Measurements from ENCODE around the gene MYO10.

Gene MYO10

DNA sequence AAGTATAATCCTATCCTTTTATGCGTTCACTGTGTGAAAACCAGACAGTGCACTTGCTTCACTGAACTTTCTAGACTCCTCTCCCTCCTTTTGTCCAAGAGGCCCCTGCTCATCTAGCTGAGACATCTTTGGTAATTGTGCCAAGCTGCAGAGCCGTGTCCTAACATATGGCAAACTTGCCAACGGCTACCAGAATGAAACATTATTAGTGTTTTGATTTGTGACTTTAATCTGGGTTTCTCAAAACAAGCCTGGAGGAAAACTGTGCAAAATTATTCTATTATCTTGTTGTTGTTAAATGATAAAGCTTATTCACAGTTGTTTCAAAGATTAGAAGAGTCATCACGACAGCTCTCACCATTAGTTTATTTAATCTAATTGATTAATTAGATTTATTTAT lies 240.3 kb downstream of the MYO10 start:
- no peak for DNase-seq

DNA sequence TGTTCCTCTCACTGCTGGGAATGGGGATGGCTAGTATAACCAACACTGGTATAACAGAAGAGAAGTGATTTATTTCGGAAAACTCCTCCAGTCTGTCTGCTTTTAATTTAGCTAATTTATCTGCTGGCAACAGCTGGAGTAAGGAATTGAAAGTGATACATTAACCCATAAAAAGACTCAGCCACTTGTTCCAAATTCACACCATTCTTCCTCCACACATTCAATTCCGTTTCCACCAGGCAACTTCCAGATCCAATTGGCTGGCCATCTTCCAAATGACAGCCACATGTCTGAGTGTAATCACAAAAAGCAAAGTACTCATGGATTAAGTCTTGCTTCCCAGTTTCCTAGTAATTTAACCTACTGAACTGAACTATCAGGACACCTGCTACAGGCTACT lies 242.2 kb downstream of the MYO10 start:
- no peak for DNase-seq

DNA sequence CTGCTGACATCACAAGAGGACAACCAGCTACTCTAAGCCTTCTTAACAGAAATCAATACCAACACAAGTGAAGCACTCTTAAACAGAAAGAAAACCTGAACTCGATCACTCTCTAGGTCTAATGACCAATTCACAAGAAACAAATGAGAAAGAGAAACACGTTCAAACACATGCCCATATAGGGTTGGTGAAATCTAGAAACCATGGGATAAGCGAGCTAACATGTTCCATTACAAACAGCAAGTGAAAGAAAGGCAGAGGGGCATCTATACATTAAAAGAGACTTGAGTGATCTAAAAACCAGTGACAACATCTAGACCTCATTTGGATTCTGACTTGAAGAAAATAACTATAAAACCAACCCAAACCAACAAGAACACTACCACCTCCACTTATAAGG lies 244.4 kb downstream of the MYO10 start:
- no peak for DNase-seq

DNA sequence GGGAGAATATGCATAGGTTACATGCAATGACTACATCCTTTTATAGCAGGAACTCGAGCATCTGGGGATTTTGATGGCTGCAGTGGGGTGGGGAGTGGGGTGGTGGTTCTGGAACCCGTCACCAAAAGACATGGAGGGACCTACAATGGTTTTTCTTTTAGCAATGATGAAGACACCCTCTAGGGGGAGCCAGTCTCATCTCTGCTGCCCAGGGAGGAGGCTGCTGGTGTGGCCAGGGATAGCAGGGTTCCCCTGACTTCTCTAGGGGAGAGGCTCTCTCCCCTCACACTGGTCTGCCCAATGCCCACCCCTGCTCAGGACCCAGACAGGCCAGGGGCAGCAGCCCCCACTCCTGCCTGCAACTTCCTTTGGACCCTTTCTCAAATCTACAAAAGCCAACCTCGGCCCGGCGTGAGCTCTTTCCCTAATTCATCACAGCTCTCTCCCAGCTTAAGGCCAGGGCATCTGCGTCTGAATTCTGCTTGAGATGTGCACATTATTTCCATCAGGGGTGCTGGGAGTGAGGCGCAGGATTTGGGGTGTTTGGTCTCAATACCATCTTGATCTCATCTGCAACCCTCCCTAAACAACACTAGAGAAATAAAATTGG lies 245.7 kb downstream of the MYO10 start:
- DNase-seq, result peak; percentile 77

DNA sequence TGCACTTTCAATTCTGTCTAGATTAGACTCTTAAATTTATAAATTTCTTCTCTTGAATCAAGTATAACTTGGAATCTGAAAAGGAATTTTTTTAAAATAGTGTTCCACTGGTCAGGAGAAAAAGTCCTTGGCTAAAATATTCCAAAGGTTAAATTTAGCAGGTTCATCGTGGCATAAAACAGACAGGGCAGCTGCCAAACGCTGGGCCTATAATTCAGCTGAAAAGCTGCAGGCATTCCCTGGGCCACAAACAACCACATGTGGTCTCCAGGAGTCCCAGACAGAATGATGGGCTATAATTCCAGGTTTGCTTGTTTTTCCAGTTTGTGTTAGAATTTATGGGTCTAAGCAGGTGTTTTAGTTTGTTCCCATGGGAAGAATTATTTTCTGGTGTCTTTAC lies 248.2 kb downstream of the MYO10 start:
- DNase-seq, result no peak

DNA sequence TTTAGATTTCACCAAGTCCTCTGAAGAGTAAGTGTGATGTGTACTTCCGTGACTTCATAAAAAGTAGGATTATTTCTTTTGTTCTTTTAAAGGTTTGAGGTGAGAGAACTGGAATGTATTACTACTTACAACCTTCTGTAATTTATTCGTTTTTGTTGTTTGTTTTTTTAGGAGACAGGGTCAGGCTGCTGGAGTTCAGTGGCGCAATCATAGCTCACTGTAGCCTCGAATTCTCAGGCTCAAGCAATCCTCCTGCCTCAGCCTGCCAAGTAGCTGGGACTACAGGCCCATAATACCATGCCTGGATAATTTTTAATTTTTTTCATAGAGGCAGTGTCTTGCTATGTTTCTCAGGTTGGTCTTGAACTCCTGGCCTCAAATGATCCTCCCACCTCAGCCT lies 251.0 kb downstream of the MYO10 start:
- no peak for DNase-seq

DNA sequence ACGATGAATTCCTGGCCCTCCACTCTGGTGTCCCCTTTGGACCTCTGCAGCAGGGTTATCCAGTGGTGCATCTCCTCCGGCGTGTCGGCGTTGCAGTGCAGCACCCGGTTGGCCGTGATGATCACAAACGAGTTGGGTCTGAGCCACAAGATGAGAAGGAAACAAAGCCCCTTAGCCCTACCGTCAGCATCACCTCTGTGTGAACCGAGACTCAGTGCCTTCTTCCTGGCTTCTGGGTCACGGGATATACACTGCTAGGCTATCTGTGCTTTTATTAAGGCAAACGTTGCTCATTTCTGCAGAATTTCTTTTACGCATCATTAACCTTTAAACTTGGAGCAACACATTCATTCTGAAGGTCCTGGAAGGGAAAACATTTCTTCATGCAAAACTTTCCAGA lies 254.2 kb downstream of the MYO10 start:
- no peak for DNase-seq

DNA sequence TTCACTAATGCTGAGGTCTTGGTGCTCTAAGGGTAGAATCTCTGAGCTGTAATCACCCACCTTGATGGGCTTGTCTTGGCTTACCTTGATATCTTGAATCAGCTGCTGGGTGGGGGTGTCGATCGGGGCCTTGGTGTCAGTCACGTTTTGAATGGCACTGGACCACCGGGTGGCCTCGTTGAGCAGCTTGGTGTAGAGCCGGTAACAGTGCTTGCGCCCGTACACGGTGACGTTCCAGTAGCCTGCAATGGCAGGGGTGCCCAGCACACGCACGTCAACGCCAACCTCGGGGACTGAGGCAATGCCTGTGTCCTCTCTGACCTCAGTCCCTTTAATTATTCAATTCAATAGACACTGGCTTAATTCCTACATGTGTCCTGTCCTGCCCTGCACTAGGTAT lies 256.2 kb downstream of the MYO10 start:
- peak; percentile 63 for DNase-seq

DNA sequence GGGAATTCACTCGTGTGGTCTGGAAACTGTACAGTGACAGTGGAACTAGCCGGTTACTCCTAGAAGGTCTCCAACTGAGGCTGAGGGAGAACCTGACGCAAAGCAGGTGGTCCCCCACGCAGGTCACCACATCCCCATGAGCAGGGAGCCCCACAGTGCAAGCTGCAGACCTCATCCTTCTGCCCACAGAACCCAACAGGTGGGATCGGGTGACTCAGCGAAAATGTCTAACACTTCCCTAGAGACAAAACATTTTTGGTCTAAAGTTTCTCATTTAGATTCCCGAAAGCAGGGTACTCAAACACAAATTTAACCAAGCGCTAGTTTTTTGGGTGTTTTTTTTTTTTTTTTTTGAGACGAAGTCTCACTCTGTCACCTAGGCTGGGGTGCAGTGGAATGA lies 256.9 kb downstream of the MYO10 start:
- no peak for DNase-seq

DNA sequence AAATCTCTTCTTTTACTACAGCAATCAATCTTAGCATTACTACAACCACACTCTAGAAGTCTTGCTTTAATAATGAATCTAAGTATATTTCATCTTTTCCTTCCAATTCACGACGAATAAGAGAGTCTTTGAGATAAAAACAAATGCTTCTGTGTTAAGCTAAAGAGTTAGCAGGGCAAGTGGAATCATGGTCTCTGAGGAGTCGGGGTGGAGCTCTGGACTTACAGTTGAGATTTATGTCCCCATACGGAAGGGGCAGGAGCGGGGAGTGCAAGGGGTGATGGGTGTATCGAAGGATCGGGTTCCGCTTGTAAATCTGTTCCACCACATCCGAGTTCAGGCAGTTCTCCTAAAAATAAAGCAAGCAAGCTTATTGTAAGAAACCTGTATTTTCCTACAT lies 260.3 kb downstream of the MYO10 start:
- no peak for DNase-seq

DNA sequence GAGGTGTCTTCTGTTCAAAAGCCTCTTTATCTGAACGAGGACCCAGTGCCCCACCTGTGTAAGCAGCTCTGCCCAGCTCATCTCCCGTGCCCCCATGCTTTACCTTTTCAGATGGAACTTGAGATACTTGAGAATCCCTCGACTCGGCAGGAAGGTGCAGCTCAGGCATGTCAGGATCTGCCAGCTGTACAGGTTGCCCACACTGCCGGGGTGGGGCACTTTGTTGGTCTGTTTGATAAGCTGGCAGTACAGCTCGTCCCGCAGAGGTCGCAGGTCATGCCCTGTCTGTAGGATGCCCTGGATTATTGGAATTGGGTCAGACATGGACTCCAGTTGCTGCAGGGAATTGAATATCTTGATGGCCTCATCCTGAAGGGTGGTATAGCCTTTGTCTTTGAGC lies 261.3 kb downstream of the MYO10 start:
- no peak for DNase-seq

DNA sequence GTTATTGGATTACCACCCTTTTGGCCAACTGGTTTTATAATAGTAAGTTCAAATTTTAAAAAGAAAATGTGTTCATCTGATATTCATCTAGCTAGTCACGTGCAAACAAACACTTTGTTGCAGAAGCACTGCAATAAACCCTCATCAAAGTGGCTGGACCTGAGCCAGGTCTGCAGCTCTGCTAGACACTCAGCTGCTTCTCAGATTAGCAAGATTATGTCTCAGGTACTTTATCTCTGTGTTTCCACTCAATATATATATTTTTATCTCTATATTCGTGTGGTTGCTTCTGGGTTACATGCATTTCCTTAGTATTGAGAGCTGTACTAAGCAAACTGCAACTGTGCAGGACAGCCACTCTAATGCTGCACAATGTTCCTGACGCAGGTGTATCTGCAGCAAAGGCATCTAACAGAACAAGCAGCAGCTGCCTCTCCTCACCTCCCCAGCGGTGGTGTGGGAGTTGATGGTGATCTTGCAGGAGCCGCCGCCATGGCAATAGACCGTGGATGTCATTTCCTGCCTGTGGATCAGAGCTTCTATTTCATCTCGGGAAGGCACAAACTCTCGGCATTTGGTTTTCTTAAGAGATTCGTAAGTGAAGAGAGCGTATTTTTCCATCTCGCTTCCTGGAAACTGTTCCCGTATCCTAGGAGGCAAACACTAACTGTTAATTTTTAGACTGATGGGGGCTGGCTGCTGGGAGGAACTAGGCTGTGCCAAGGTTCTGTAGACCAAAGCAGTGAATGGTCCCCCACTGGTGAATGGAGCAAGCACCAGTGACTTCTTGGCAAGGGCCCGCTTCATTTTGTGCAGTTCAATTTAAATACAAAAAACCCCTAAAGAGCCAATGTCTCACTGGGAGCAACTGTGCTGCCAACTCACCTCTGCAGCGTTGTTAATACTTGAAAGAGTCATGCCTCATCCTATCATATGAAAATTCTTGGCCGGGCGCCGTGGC lies 262.6 kb downstream of the MYO10 start:
- DNase-seq, result no peak

DNA sequence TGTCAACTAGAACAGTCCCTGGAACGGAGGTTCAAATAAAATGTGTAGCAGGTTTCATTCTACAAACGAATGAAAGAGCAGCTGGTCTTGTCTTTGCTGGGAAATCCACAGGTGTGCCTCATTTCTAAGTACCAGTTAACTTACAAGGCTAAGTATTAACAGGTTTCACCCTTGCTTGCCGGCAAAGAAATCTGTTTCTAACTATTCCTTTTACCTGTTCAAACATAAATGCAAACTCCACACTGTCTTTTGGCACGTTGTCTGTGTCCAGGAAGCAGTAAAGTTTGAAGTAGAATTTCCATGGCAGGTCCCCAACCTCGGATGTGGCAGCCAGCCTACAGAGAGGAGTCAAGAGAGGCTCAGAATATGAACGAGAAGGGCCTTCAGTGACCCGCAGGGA lies 264.9 kb downstream of the MYO10 start:
- no peak for DNase-seq

DNA sequence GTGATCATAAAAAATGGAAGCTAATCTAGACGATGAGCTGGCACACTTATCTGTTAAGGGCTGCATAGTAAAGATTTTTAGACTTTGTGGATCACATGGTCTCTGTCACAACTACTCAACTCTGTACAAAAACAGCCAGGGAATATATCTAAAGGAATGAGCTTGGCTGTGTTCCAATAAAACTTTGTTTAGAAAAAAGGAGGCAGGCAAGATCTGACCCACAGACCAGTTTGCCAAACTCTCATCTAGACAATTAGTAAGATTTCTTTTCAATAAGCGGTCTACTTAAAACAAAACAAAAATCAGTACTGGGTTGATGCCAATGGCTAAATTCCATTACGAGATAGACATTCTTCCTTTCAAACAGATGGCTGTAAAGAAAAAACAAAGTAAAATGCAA lies 266.3 kb downstream of the MYO10 start:
- no peak for DNase-seq

DNA sequence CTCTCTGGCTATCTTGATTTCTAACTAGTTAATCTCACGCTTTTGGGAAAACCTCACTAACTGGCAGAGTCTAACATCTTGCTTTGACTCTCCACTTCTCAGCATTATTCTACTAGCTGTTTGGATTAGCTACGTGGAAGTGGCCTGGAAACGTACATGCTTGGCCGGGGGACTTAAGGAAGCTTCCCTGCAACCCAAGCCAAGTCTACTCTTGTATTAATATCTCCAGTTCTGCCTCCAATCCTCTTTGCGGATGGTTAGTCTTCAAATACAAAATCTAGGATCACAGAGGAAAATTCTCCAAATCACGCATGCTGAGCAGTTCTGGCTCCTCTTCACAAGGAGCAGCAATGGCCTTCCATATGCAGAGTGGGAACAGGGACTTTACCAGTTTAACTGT lies 267.5 kb downstream of the MYO10 start:
- DNase-seq, result no peak

DNA sequence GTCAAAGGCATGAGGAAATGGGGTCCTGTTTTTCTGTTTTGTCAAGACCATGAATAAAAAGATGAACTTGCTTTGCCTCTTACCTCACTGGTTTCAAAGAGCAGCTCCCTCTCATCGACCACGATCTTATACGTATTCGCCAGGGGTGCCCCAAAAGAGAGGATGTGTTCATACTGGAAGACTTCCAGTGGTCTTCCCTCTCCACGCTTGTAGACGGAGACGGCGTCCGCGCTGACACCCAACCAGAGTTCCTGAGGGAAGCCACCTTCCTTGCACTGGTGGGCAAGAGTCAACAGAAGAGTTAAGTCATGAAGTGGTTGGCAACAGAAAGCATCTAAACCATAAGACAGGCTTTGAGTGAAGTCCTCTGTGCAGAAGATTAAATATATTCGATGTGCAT lies 267.9 kb downstream of the MYO10 start:
- DNase-seq, result no peak

DNA sequence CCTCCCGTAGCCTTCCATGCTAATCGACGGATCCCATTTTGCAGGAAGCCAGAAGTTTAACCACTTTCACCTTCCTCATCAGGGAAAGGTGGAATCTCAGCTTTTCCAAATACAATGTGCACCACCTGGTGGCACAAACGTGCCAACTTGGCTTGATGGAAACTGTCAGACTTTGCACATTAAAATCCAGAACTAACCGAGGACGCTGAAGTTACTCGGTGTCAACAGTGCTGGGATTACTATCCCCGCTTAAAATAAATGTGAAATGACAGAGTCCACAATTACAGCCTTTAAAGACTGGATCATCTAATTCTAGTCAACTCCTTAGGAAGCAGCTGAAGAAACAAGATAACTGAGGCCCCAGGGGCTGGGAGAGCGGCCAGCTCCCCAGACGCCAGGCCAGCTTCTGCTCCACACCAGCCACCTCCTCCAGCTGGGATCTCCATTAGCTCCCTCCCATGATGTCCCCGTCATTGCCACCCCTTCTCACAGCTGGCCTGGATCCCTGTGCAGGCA lies 269.1 kb downstream of the MYO10 start:
- DNase-seq, result no peak

DNA sequence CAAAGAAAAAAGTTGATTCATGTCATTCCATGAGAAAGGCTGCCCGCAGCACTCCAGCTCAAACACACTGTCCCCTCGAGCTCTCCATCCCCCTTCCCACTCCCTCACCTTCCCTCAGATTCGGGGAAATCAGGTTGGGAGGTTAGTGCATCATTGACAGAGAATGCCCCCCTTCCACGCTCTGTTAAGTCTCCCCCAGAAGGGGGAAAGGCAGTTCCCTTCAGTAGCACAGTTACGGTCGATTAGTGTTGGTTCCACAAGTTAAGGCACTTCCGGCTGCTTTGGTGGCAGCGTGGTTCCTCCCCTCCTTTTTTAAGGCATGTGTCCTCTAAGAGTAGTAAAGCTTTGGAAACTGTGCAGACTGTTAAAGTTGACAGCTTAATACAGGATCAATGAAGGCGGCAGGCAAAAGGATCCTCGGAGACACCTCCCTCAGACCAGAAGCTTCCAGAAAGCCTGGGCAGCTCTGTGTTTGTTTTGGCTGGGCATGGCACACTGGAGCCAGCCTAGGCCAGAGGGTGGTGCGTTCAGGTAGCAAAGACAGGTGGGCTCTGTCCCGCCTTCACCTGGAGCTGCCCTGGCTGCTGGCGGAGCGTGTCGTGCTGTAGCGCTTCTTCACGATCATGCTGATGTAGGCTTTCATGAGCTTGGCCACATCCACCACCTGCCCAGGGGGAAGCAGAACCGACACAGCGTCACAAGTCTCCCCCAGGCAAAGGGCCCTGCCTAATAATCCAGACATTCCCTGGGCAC lies 269.8 kb downstream of the MYO10 start:
- no peak for DNase-seq

DNA sequence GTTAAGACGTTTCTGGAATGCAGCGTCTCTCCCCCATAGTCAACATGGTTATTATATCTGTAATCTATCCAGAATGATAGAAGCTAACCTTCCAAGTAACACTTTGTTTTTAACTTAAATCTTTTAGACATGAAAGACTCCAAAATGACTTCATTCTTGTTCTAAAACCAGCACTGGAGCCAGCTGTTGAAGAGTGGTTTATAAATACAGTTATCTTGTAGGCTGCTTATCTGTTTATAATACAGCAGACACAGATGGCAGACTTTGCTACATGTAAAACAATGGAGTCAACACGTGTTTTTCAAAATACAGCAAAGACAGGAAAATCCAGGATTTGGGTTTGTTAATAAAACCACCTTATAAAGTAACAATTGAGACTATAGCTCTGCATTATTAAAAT lies 270.5 kb downstream of the MYO10 start:
- DNase-seq, result no peak

DNA sequence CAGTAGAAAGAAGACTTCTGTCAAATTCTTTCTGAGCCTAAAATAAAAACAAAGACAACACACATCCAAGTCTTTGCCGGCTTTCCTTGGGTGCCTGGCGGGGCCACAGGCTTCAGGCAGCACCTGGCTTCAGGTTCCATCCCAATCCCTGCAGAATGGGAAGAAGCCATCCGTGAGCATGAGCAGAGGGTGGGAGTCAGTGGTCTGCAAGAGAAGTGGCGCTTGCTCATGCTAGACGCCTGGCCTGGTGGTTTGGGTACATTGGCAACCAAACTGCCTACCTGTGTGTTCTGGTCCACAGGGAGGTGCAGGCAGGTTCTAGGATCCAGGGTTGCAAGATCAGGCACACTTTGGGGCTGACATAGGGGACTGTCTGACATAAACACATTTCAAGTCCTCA lies 271.7 kb downstream of the MYO10 start:
- DNase-seq, result no peak

DNA sequence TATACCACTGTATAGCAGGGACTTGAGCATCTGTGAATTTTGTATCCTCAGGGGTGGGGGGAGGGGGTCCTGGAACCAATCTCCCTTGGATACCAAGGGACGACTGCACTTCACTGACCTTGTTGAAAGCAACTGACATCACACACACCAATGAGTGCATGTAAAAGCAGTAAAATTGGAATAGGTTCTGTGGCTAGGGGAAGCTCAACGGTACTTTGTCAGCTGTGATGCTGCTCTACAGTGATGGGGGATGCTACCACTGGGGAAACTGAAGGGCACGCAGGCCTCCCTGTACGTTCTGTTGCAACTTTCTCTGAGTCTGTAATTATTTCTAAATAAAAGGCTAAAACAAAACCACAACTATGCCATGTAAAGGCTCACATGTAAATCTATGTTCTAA lies 272.2 kb downstream of the MYO10 start:
- DNase-seq, result no peak

DNA sequence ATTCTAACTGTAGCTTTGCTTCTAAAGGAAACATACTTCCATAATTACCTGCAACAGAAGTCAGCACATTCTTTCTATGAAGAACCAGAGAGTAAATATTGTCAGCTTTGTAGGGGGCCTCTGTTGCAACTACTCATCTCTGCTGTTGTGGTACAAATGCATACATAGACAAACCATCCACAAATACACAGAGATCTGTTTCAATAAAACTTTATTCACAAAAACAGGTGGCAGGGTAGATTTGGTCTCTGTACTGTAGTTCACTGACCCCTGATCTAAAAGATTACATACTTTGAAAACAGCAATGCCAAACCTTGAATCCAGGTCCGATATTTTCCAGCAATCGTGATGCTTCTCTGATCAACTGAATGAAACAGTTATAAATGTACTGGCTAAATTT lies 274.4 kb downstream of the MYO10 start:
- DNase-seq, result no peak

DNA sequence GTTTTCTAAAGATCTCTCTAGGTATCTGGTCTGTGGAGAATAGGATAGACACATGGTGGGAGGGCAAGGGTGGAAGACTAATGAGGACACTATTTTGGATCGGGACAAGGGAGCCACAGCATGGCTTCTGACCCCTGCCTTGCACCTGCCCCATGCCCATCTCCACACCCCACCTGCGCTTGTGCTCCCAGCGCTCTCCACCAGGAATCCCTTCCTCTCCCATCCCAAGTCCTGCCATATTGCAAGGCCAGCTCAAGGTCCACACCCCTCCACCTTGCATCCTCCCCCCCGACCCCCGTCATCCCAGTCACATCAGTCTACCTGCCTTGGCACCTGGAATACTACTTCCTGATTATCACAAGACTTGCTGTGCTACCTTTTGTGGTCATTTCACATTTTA lies 275.1 kb downstream of the MYO10 start:
- no peak for DNase-seq

DNA sequence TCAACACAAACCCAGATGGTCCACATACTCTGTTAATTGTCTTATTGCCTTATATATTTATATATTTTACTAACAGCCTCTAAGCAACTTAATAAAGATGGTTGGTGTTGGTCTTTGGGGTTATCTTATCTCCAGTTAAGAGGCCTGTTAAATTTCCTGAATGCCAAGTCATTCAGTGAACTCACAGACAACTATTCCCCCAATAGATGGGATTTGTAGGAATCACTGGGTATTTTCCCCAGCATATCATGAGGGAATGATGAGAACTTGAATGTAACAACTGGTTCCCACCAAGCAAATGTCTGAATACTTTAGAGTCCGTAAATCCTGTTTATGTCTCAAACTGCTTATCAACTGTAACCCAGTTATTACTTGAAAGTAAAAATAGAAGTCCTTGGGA lies 276.6 kb downstream of the MYO10 start:
- DNase-seq, result no peak
